ENCODE measurements around the gene MED13.

GRCh38 chr17:62014526-62014925 is 50.6 kb downstream of the MED13 start:
- TF ChIP-seq EP300 (IDR thresholded peaks at IDR 0.05) (no peak), CTCF (IDR thresholded peaks at IDR 0.05) (no peak), POLR2A (IDR thresholded peaks at IDR 0.05; ENCODE audit: low read depth) (no peak)
